Tibial nerve (tissue), 4 donors: Measurements from ENCODE around the gene USP24. TPM values are rescaled to one million over a fixed set of nuclear protein-coding genes. Genes with fewer than 3 reads are reported as not detected.

Experiments used
- DNase-seq, 2 donors: peaks; one replicate each; pipeline ENCODE4 v3.0.0-alpha.2; 2019; ENCODE audit warnings: low spot score in 2 of 2
- H3K27ac ChIP-seq, 4 donors: fragments of 200-600 bp; sonication (generic) in 3 of 4; one replicate each; pipeline ENCODE4 v1.5.1; 2017 to 2019; ENCODE audit warnings: mild to moderate bottlenecking in 1 of 4
- H3K27me3 ChIP-seq, 2 donors: fragments of 200-600 bp; sonication (generic) in 1 of 2; one replicate each; pipeline versions ENCODE4 v1.5.1 to v1.6.0; 2017 to 2019
- H3K36me3 ChIP-seq, 3 donors: fragments of 200-600 bp; sonication (generic); one replicate each; pipeline ENCODE4 v1.5.1; 2018 to 2019
- H3K4me1 ChIP-seq, 4 donors: fragments of 200-600 bp; sonication (generic) in 3 of 4; one replicate each; pipeline ENCODE4 v1.5.1; 2017 to 2019
- H3K4me3 ChIP-seq, 4 donors: fragments of 200-600 bp; sonication (generic) in 3 of 4; one replicate each; pipeline ENCODE4 v1.5.1; 2017 to 2019; ENCODE audit warnings: mild to moderate bottlenecking in 1 of 4, moderate library complexity in 1 of 4
- H3K9me3 ChIP-seq, 4 donors: fragments of 200-600 bp; sonication (generic) in 3 of 4; one replicate each; pipeline ENCODE4 v1.5.1; 2017 to 2019
- CTCF ChIP-seq, 5 experiments: fragments of 200-600 bp in 3 of 5; fragments of 450-650 bp in 2 of 5; sonication (generic) in 3 of 5; IDR thresholded peaks; one replicate each; pipeline ENCODE4 v1.5.1; 2016 to 2019; ENCODE audit warnings: antibody characterized with exemption in 5 of 5, mild to moderate bottlenecking in 3 of 5, moderate library complexity in 2 of 5
- EP300 ChIP-seq, 2 donors: sonication (generic); formaldehyde crosslinking; IDR thresholded peaks; one replicate each; pipeline ENCODE4 v1.6.1; 2017; ENCODE audit warnings: antibody characterized with exemption in 2 of 2, mild to moderate bottlenecking in 1 of 2
- POLR2A ChIP-seq, 2 donors: fragments of 450-650 bp; IDR thresholded peaks; one replicate each; pipeline ENCODE4 v1.6.1; 2017; ENCODE audit warnings: antibody characterized with exemption in 2 of 2, mild to moderate bottlenecking in 2 of 2, moderate library complexity in 2 of 2
- WGBS, 2 donors: methylation state at CpG; one replicate each; pipeline ENCODE4 v1.1.5; 2018; 5-methylcytosine and 5-hydroxymethylcytosine counted together
- total RNA-seq, 4 donors: library from RNA; depleted of rRNA; stranded (reverse); fragments of >200 nt; gene quantifications; one replicate each; pipeline ENCODE4 v1.1.0, GENCODE V29; 2016

The USP24 gene
- total RNA-seq, 4 donors from 2014 or later, result 46.8 to 63.8 (median 55.7) TPM

GRCh38 chr1:55076356-55076755, 138.8 kb downstream of the USP24 start:
- Histone ChIP-seq H3K4me3 (no peak overlapping the region), H3K27me3 (no peaks in the 10 kb centered on the region), H3K9me3 (no peaks in the 10 kb centered on the region), H3K36me3 (peaks cover 4 to 98% (median 13%) of the 10 kb centered on the region in 3 donors), H3K4me1 (no peaks in the 10 kb centered on the region), H3K27ac (no peak overlapping the region)
- WGBS, 2 donors, result 59 to 66% methylated on average over 1 of the region's 1 CpG
- TF ChIP-seq POLR2A (IDR thresholded peaks at IDR 0.05) (no peak), EP300 (IDR thresholded peaks at IDR 0.05) (no peak), CTCF (IDR thresholded peaks at IDR 0.05) (no peak)
- DNase-seq, result no peak

GRCh38 chr1:55074455-55074854, 140.7 kb downstream of the USP24 start:
- Histone ChIP-seq H3K9me3 (no peaks in the 10 kb centered on the region), H3K27me3 (no peaks in the 10 kb centered on the region), H3K36me3 (peaks cover 4 to 98% (median 8%) of the 10 kb centered on the region in 3 donors), H3K4me1 (no peaks in the 10 kb centered on the region), H3K27ac (no peak overlapping the region), H3K4me3 (no peak overlapping the region)
- TF ChIP-seq POLR2A (IDR thresholded peaks at IDR 0.05) (no peak), CTCF (IDR thresholded peaks at IDR 0.05) (no peak), EP300 (IDR thresholded peaks at IDR 0.05) (no peak)
- WGBS, 2 donors, result 77 to 95% methylated on average over 2 of the region's 2 CpGs
- DNase-seq, result no peak

- H3K36me3 ChIP-seq, result peaks cover 4 to 100% (median 11%) of the 10 kb centered on the region in 3 donors
- DNase-seq, result no peak
- WGBS, 2 donors, result 88 to 94% methylated on average over 3 of the region's 3 CpGs
- H3K27ac ChIP-seq, result no peak overlapping the region
- TF ChIP-seq POLR2A (IDR thresholded peaks at IDR 0.05) (no peak), CTCF (IDR thresholded peaks at IDR 0.05) (no peak), EP300 (IDR thresholded peaks at IDR 0.05) (no peak)
- H3K4me1 ChIP-seq, result no peaks in the 10 kb centered on the region
- H3K4me3 ChIP-seq, result no peak overlapping the region
- H3K9me3 ChIP-seq, result no peaks in the 10 kb centered on the region
- H3K27me3 ChIP-seq, result no peaks in the 10 kb centered on the region
Observed at GRCh38 chr1:55073187-55073916, 141.8 kb downstream of the USP24 start.

- 50 to 52% methylated on average over 8 of the region's 8 CpGs for WGBS, 2 donors
- no peaks in the 10 kb centered on the region for H3K27me3 ChIP-seq
- TF ChIP-seq CTCF (IDR thresholded peaks at IDR 0.05) (no peak), POLR2A (IDR thresholded peaks at IDR 0.05) (no peak), EP300 (IDR thresholded peaks at IDR 0.05) (no peak)
- DNase-seq, result no peak
- H3K4me3 ChIP-seq, result no peak overlapping the region
- H3K4me1 ChIP-seq, result no peaks in the 10 kb centered on the region
- H3K9me3 ChIP-seq, result no peaks in the 10 kb centered on the region
- peaks cover 4 to 100% (median 15%) of the 10 kb centered on the region in 3 donors for H3K36me3 ChIP-seq
- no peak overlapping the region for H3K27ac ChIP-seq
Observed at GRCh38 chr1:55071477-55071876, 143.7 kb downstream of the USP24 start.

- Histone ChIP-seq H3K27me3 (no peaks in the 10 kb centered on the region), H3K36me3 (peaks cover 4 to 99% (median 15%) of the 10 kb centered on the region in 3 donors), H3K4me1 (no peaks in the 10 kb centered on the region), H3K27ac (no peak overlapping the region), H3K4me3 (no peak overlapping the region), H3K9me3 (no peaks in the 10 kb centered on the region)
- no peak for TF ChIP-seq CTCF (IDR thresholded peaks at IDR 0.05)
- TF ChIP-seq POLR2A (IDR thresholded peaks at IDR 0.05), result no peak
- TF ChIP-seq EP300 (IDR thresholded peaks at IDR 0.05), result no peak
- no peak for DNase-seq
- 80 to 84% methylated on average over 17 of the region's 17 CpGs for WGBS, 2 donors
Observed at GRCh38 chr1:55070293-55071164, 144.6 kb downstream of the USP24 start.
